ENCODE measurements around the gene DHX40.
"Not testable (repeated sequence)": the region's sequence is repeated elsewhere in the genome, so short reads cannot be mapped to it uniquely, and the experiment has no call there.

DHX40 gene

DNA sequence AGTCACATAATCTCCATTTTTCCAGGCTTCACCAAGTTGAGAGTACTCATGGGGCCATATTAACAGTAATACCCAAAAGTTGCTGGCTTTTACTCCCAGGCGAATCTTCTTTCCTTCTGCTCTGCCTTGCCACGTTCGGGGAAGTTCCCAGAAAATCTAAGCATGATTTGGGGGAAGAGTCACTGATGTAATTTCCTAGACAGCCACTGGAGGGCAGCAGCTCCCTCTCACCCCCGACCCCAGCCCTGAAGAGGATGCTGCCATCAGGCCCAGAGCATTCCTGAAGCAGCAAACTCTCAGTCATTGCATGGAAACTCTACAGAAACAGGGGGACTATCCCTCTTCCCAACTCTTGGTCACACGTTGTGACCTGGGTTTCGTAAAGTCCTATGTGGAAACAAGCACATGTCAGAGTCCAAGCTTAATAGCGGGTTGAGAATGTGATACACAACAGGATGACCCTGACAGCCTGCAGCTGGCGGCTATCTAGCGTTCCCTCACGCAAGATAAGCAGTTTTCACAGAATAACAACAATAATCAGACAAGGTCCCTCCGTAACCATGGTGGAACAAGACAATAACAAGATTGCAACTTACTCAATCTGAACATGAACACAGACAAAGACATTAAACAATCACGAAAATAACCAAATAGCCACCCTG is 43.8 kb upstream of the DHX40 start:
- H3K4me2 ChIP-seq: peak overlapping the region; percentile 44
- H3K79me2 ChIP-seq (ENCODE audit: insufficient read depth, low read depth): no peaks in the 10 kb centered on the region
- H2AFZ ChIP-seq (ENCODE audit: low read depth): peak overlapping the region; percentile 70
- no peak overlapping the region for H3K4me3 ChIP-seq (IDR thresholded peaks at IDR 0.05; ENCODE audit: insufficient read depth, low read depth, low read length)
- no peak overlapping the region for H3K9ac ChIP-seq
- H3K27ac ChIP-seq: no peak overlapping the region
- TF ChIP-seq, protein P1, sequence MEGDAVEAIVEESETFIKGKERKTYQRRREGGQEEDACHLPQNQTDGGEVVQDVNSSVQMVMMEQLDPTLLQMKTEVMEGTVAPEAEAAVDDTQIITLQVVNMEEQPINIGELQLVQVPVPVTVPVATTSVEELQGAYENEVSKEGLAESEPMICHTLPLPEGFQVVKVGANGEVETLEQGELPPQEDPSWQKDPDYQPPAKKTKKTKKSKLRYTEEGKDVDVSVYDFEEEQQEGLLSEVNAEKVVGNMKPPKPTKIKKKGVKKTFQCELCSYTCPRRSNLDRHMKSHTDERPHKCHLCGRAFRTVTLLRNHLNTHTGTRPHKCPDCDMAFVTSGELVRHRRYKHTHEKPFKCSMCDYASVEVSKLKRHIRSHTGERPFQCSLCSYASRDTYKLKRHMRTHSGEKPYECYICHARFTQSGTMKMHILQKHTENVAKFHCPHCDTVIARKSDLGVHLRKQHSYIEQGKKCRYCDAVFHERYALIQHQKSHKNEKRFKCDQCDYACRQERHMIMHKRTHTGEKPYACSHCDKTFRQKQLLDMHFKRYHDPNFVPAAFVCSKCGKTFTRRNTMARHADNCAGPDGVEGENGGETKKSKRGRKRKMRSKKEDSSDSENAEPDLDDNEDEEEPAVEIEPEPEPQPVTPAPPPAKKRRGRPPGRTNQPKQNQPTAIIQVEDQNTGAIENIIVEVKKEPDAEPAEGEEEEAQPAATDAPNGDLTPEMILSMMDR (conservative IDR thresholded peaks at IDR 0.05; ENCODE audit: low read depth, low read length): peak; percentile 98
- no peaks in the 10 kb centered on the region for H3K36me3 ChIP-seq (ENCODE audit: insufficient read depth)
- no peaks in the 10 kb centered on the region for H3K27me3 ChIP-seq (ENCODE audit: insufficient read depth, low read depth)
- H4K20me1 ChIP-seq (ENCODE audit: insufficient read depth): no peaks in the 10 kb centered on the region
- peaks cover 5% of the 10 kb centered on the region for H3K4me1 ChIP-seq (ENCODE audit: low read depth, poor library complexity, severe bottlenecking)

DNA sequence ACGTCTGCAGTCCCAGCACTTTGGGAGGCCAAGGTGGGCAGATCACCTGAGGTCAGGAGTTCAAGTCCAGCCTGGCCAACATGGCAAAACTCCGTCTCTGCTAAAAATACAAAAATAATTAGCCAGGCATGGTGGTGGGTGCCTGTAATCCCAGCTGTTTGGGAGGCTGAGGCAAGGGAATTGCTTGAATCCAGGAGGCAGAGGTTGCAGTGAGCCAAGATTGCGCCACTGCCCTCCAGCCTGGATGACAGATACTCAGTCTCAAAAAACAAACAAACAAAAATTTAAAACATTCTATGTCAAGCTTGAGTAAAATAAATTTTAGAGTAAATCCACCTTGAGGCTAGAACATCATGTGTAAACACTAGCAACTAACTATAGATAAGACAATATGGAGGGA is 40.5 kb upstream of the DHX40 start:
- not testable (repeated sequence) for H2AFZ ChIP-seq (ENCODE audit: low read depth); H3K4me1 ChIP-seq (ENCODE audit: low read depth, poor library complexity, severe bottlenecking); H4K20me1 ChIP-seq (ENCODE audit: insufficient read depth); H3K27ac ChIP-seq; H3K27me3 ChIP-seq (ENCODE audit: insufficient read depth, low read depth); H3K36me3 ChIP-seq (ENCODE audit: insufficient read depth); H3K4me3 ChIP-seq (IDR thresholded peaks at IDR 0.05; ENCODE audit: insufficient read depth, low read depth, low read length); H3K79me2 ChIP-seq (ENCODE audit: insufficient read depth, low read depth); H3K4me2 ChIP-seq; H3K9ac ChIP-seq

DNA sequence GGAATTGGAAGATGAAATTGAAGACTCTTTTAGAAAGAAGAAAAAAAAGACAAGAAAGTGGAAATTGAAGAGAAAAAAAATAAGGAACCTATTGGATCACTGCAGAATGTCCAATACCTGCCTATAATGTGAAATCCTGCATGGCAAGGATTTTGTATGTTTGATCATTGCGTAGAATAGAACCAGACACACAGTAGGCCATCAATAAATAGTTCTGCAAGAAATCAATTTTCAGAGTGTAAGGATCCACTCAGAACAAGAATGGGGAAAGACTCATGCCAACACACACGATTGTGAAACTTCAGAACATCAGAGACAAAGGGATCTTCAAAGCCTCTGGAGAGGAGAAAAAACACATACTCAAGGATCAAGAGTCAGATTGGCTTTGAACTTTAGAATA is 39.7 kb upstream of the DHX40 start:
- H3K4me3 ChIP-seq (IDR thresholded peaks at IDR 0.05; ENCODE audit: insufficient read depth, low read depth, low read length): no peak overlapping the region
- H3K9ac ChIP-seq: no peak overlapping the region
- peaks cover 5% of the 10 kb centered on the region for H3K4me1 ChIP-seq (ENCODE audit: low read depth, poor library complexity, severe bottlenecking)
- H3K79me2 ChIP-seq (ENCODE audit: insufficient read depth, low read depth): no peaks in the 10 kb centered on the region
- no peaks in the 10 kb centered on the region for H3K27me3 ChIP-seq (ENCODE audit: insufficient read depth, low read depth)
- H3K27ac ChIP-seq: no peak overlapping the region
- H4K20me1 ChIP-seq (ENCODE audit: insufficient read depth): no peaks in the 10 kb centered on the region
- TF ChIP-seq, protein P1 (conservative IDR thresholded peaks at IDR 0.05; ENCODE audit: low read depth, low read length): no peak
- H3K36me3 ChIP-seq (ENCODE audit: insufficient read depth): no peaks in the 10 kb centered on the region
- no peak overlapping the region for H2AFZ ChIP-seq (ENCODE audit: low read depth)
- H3K4me2 ChIP-seq: no peak overlapping the region

DNA sequence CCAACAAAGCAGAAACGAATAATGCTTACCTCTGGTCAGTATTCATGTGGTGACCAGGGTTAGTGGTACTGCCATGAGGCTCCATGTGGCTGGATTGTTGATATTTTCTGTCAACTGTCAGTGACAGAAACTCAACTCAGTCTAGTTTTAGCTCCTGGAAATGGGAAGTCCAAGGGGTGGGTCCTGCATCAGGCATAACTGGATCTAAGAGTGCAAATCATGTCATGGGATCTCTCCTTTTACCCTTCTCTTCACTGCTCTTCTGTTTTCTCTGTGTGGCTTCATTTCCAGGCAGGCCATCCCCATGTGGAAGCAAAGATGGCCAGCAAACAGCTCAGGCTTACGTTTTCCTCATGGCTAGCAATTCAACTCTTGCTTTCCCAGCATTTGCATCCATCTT is 39.0 kb upstream of the DHX40 start:
- no peak overlapping the region for H3K9ac ChIP-seq
- H2AFZ ChIP-seq (ENCODE audit: low read depth): no peak overlapping the region
- H3K4me2 ChIP-seq: no peak overlapping the region
- peaks cover under 1% of the 10 kb centered on the region for H3K4me1 ChIP-seq (ENCODE audit: low read depth, poor library complexity, severe bottlenecking)
- no peaks in the 10 kb centered on the region for H4K20me1 ChIP-seq (ENCODE audit: insufficient read depth)
- H3K79me2 ChIP-seq (ENCODE audit: insufficient read depth, low read depth): no peaks in the 10 kb centered on the region
- no peak overlapping the region for H3K4me3 ChIP-seq (IDR thresholded peaks at IDR 0.05; ENCODE audit: insufficient read depth, low read depth, low read length)
- TF ChIP-seq, protein P1 (conservative IDR thresholded peaks at IDR 0.05; ENCODE audit: low read depth, low read length): no peak
- no peaks in the 10 kb centered on the region for H3K27me3 ChIP-seq (ENCODE audit: insufficient read depth, low read depth)
- no peak overlapping the region for H3K27ac ChIP-seq
- no peaks in the 10 kb centered on the region for H3K36me3 ChIP-seq (ENCODE audit: insufficient read depth)

DNA sequence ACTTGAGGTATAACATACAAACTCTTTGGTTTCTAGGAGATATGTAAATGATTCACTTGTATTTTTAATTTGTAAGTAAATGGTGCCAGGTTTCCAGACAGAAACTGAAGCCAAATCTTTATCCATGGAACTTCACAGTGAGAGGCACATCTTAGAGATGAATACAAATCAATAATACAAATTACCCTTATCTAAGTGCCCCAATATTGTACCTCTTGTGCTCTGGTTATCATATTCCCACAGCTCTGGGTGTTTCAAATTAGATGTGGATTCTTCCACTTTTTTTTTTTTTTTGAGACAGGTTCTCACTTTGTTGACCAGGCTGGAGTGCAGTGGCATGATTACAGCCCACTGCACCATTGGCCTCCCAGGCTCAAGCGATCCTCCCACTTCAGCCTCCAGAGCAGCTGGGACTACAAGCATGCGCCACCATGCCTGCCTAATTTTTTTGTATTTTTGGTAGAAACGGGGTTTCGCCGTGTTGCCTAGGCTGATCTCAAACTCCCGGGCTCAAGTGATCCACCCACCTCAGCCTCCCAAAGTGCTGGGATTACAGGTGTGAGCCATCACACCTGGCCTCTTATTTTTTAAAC is 38.0 kb upstream of the DHX40 start:
- Histone ChIP-seq H3K79me2 (ENCODE audit: insufficient read depth, low read depth) (no peaks in the 10 kb centered on the region), H3K4me3 (IDR thresholded peaks at IDR 0.05; ENCODE audit: insufficient read depth, low read depth, low read length) (no peak overlapping the region), H3K4me1 (ENCODE audit: low read depth, poor library complexity, severe bottlenecking) (no peaks in the 10 kb centered on the region), H3K27me3 (ENCODE audit: insufficient read depth, low read depth) (no peaks in the 10 kb centered on the region), H3K27ac (no peak overlapping the region), H2AFZ (ENCODE audit: low read depth) (no peak overlapping the region), H3K9ac (no peak overlapping the region), H3K36me3 (ENCODE audit: insufficient read depth) (no peaks in the 10 kb centered on the region), H3K4me2 (no peak overlapping the region), H4K20me1 (ENCODE audit: insufficient read depth) (no peaks in the 10 kb centered on the region)
- TF ChIP-seq, protein P1 (conservative IDR thresholded peaks at IDR 0.05; ENCODE audit: low read depth, low read length): no peak

Measured in KMS-11 (cell line).